ENCODE results near the gene SGO1.
"Not testable (repeated sequence)": the region's sequence is repeated elsewhere in the genome, so short reads cannot be mapped to it uniquely, and the experiment has no call there.

SGO1 gene

DNA sequence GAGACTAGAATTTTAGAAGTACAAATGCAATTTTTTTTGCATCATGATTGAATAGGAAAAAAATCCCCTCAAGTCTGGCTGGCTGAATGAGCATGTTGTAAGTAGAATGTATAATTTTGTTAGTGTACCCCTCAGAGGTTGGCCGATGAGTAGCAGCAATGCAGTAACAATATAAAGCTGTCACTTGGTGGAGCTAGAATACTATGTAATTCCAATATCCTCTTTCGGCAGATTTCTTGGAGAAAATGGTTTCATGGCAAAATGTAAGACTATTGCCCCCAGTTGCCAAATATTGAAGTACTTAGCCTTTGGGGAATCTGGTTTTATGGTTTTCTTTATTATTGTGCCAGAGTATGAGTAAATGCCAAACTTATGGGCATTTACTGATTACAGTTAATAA, 39.8 kb upstream of the SGO1 start:
- TF ChIP-seq EZH2phosphoT487 (IDR thresholded peaks at IDR 0.05; ENCODE audit: low read depth) (no peak), CTCF (IDR thresholded peaks at IDR 0.05; ENCODE audit: low read depth, low read length) (peak; percentile 89)
- Histone ChIP-seq H3K27me3 (ENCODE audit: low read depth, low read length) (no peaks in the 10 kb centered on the region), H4K20me1 (ENCODE audit: insufficient read depth, low read length) (no peaks in the 10 kb centered on the region), H3K9me3 (ENCODE audit: insufficient read depth, low read length) (no peaks in the 10 kb centered on the region), H3K79me2 (ENCODE audit: low read length) (no peaks in the 10 kb centered on the region), H2AFZ (ENCODE audit: low read depth, low read length) (no peak overlapping the region), H3K4me3 (ENCODE audit: low read length) (no peak overlapping the region), H3K27ac (ENCODE audit: low read length) (no peak overlapping the region), H3K9ac (ENCODE audit: low read length) (no peak overlapping the region), H3K4me2 (ENCODE audit: low read length) (peak overlapping the region; percentile 23; the same call in 1 of the 2 replicates), H3K36me3 (replicated peaks; ENCODE audit: low read depth, low read length) (no peaks in the 10 kb centered on the region), H3K4me1 (ENCODE audit: low read length) (peaks cover 3% of the 10 kb centered on the region; the same call in 1 of the 2 replicates)

GRCh38 chr3:20222274-20222673, 36.3 kb upstream of the SGO1 start:
- Histone ChIP-seq H3K27ac (ENCODE audit: low read length) (no peak overlapping the region), H4K20me1 (ENCODE audit: insufficient read depth, low read length) (no peaks in the 10 kb centered on the region), H3K9ac (ENCODE audit: low read length) (no peak overlapping the region), H3K36me3 (replicated peaks; ENCODE audit: low read depth, low read length) (no peaks in the 10 kb centered on the region), H3K4me2 (ENCODE audit: low read length) (no peak overlapping the region), H3K4me1 (ENCODE audit: low read length) (peaks cover 3% of the 10 kb centered on the region; the same call in 1 of the 2 replicates), H2AFZ (ENCODE audit: low read depth, low read length) (no peak overlapping the region), H3K9me3 (ENCODE audit: insufficient read depth, low read length) (no peaks in the 10 kb centered on the region), H3K4me3 (ENCODE audit: low read length) (no peak overlapping the region), H3K79me2 (ENCODE audit: low read length) (no peaks in the 10 kb centered on the region), H3K27me3 (ENCODE audit: low read depth, low read length) (no peaks in the 10 kb centered on the region)
- TF ChIP-seq EZH2phosphoT487 (IDR thresholded peaks at IDR 0.05; ENCODE audit: low read depth) (no peak), CTCF (IDR thresholded peaks at IDR 0.05; ENCODE audit: low read depth, low read length) (no peak)

- Histone ChIP-seq H3K9me3 (ENCODE audit: insufficient read depth, low read length) (no peaks in the 10 kb centered on the region), H3K36me3 (replicated peaks; ENCODE audit: low read depth, low read length) (no peaks in the 10 kb centered on the region), H3K27ac (ENCODE audit: low read length) (no peak overlapping the region), H3K4me2 (ENCODE audit: low read length) (no peak overlapping the region), H3K4me1 (ENCODE audit: low read length) (no peaks in the 10 kb centered on the region), H2AFZ (ENCODE audit: low read depth, low read length) (no peak overlapping the region), H3K27me3 (ENCODE audit: low read depth, low read length) (no peaks in the 10 kb centered on the region), H4K20me1 (ENCODE audit: insufficient read depth, low read length) (no peaks in the 10 kb centered on the region), H3K4me3 (ENCODE audit: low read length) (no peak overlapping the region), H3K79me2 (ENCODE audit: low read length) (no peaks in the 10 kb centered on the region), H3K9ac (ENCODE audit: low read length) (no peak overlapping the region)
- no peak for TF ChIP-seq EZH2phosphoT487 (IDR thresholded peaks at IDR 0.05; ENCODE audit: low read depth)
- TF ChIP-seq CTCF (IDR thresholded peaks at IDR 0.05; ENCODE audit: low read depth, low read length) = no peak
These were observed 32.2 kb upstream of the SGO1 start for GRCh38 chr3:20218215-20218614.

DNA sequence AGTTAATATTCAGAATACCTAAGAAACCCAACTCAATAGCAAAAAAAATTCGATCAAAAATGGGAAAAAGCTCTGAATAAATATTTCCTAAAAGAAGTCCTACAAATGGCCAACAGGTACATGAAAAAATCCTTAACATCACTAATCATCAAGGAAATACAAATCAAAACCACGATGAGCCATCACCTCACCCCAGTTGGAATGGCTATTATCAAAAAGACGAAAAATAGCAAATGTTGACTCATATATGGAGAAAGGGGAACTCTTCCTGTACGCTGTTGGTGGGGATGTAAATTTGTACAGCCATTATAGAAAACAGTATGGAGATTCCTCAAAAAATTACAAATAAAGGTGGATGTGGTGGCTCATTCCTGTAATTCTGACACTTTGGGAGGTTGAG, 29.6 kb upstream of the SGO1 start:
- Histone ChIP-seq H3K4me2 (ENCODE audit: low read length) (no peak overlapping the region), H3K4me3 (ENCODE audit: low read length) (no peak overlapping the region), H4K20me1 (ENCODE audit: insufficient read depth, low read length) (no peaks in the 10 kb centered on the region), H3K27ac (ENCODE audit: low read length) (no peak overlapping the region), H3K79me2 (ENCODE audit: low read length) (no peaks in the 10 kb centered on the region), H3K4me1 (ENCODE audit: low read length) (no peaks in the 10 kb centered on the region), H3K36me3 (replicated peaks; ENCODE audit: low read depth, low read length) (no peaks in the 10 kb centered on the region), H3K27me3 (ENCODE audit: low read depth, low read length) (no peaks in the 10 kb centered on the region), H3K9ac (ENCODE audit: low read length) (no peak overlapping the region), H3K9me3 (ENCODE audit: insufficient read depth, low read length) (no peaks in the 10 kb centered on the region), H2AFZ (ENCODE audit: low read depth, low read length) (no peak overlapping the region)
- no peak for TF ChIP-seq EZH2phosphoT487 (IDR thresholded peaks at IDR 0.05; ENCODE audit: low read depth)
- no peak for TF ChIP-seq CTCF (IDR thresholded peaks at IDR 0.05; ENCODE audit: low read depth, low read length)

DNA sequence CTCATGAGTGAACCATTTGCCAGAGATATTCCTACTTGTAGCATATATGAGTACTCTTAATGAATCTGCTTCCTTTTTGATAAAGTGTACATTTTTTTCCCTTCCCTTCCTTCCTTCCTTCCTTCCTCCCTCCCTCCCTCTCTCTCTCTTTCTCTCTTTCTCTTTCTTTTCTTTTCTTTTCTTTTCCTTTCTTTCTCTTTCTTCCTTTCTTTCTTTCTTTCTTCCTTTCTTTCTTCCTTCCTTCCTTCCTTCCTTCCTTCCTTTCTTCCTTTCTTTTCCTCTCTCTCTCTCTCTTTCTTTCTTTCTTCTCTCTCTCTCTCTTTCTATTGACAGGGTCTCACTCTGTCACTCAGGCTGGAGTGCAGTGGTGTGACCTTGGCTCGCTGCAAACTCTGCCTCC, 27.5 kb upstream of the SGO1 start:
- not testable (repeated sequence) for H3K9ac ChIP-seq (ENCODE audit: low read length); H3K27ac ChIP-seq (ENCODE audit: low read length); H3K79me2 ChIP-seq (ENCODE audit: low read length); H4K20me1 ChIP-seq (ENCODE audit: insufficient read depth, low read length); H3K4me3 ChIP-seq (ENCODE audit: low read length); H3K4me2 ChIP-seq (ENCODE audit: low read length); H3K4me1 ChIP-seq (ENCODE audit: low read length); H3K27me3 ChIP-seq (ENCODE audit: low read depth, low read length); H3K36me3 ChIP-seq (replicated peaks; ENCODE audit: low read depth, low read length); H3K9me3 ChIP-seq (ENCODE audit: insufficient read depth, low read length); H2AFZ ChIP-seq (ENCODE audit: low read depth, low read length)

DNA sequence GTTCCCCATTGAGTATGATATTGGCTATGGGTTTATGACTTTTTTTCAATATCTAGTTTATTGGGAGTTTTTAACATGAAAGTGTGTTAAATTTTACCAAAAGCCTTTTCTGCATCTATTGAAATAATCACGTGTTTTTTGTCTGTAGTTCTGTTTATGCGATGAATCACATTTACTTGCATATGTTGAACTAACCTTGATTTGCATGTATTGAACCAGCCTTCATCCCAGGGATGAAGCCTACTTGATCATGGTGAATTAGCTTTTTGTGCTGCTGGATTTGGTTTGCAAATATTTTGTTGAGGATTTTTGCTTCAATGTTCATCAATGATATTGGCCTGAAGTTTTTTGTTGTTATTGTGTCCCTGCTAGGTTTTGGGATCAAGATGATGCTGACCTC, 21.9 kb upstream of the SGO1 start:
- H3K79me2 ChIP-seq (ENCODE audit: low read length); H3K9me3 ChIP-seq (ENCODE audit: insufficient read depth, low read length); H3K4me3 ChIP-seq (ENCODE audit: low read length); H3K4me1 ChIP-seq (ENCODE audit: low read length); H3K27ac ChIP-seq (ENCODE audit: low read length); H3K36me3 ChIP-seq (replicated peaks; ENCODE audit: low read depth, low read length); H4K20me1 ChIP-seq (ENCODE audit: insufficient read depth, low read length); H2AFZ ChIP-seq (ENCODE audit: low read depth, low read length); H3K9ac ChIP-seq (ENCODE audit: low read length); H3K27me3 ChIP-seq (ENCODE audit: low read depth, low read length); H3K4me2 ChIP-seq (ENCODE audit: low read length): not testable (repeated sequence)

- H3K9ac ChIP-seq (ENCODE audit: low read length); H4K20me1 ChIP-seq (ENCODE audit: insufficient read depth, low read length); H3K4me3 ChIP-seq (ENCODE audit: low read length); H3K9me3 ChIP-seq (ENCODE audit: insufficient read depth, low read length); H3K4me1 ChIP-seq (ENCODE audit: low read length); H2AFZ ChIP-seq (ENCODE audit: low read depth, low read length); H3K79me2 ChIP-seq (ENCODE audit: low read length); H3K27ac ChIP-seq (ENCODE audit: low read length); H3K4me2 ChIP-seq (ENCODE audit: low read length); H3K36me3 ChIP-seq (replicated peaks; ENCODE audit: low read depth, low read length); H3K27me3 ChIP-seq (ENCODE audit: low read depth, low read length): not testable (repeated sequence)
These were observed 19.9 kb upstream of the SGO1 start for GRCh38 chr3:20205898-20206297.
